Calu3 (cell line): ENCODE results near the gene GTF2F2. TPM values are rescaled to one million over a fixed set of nuclear protein-coding genes. Genes with fewer than 3 reads are reported as not detected.

Experiments
- BruUV-seq: library from RNA; stranded (reverse); fragments of 400-500 nt; replicated peaks from 2 replicates; lab custom pipeline; 2021; lab: Mats Ljungman, UMichigan
- CTCF ChIA-PET: fragments of 300-600 bp; sonication (Branson Sonifier 250); formaldehyde crosslinking; loops from one replicate; lab custom pipeline; 2022; ENCODE audit warnings: antibody characterized with exemption; lab: Charles Lee
- DNase-seq: peaks from one replicate; pipeline ENCODE4 v3.0.0; 2022
- H3K27ac Mint-ChIP-seq: one replicate; pipeline ENCODE4 v1.8.0; 2022; ENCODE audit warnings: mixed read lengths; ENCODE audit not compliant: unreplicated experiment
- H3K27me3 Mint-ChIP-seq: one replicate; pipeline ENCODE4 v1.8.0; 2022; ENCODE audit warnings: mixed read lengths; ENCODE audit not compliant: unreplicated experiment
- H3K36me3 Mint-ChIP-seq: one replicate; pipeline ENCODE4 v1.8.0; 2022; ENCODE audit warnings: mild to moderate bottlenecking, moderate library complexity, mixed read lengths; ENCODE audit not compliant: insufficient read depth, unreplicated experiment
- H3K4me1 Mint-ChIP-seq: one replicate; pipeline ENCODE4 v1.8.0; 2022; ENCODE audit warnings: mild to moderate bottlenecking, low read depth, mixed read lengths; ENCODE audit not compliant: unreplicated experiment
- H3K4me3 Mint-ChIP-seq: one replicate; pipeline ENCODE4 v1.8.0; 2022; ENCODE audit warnings: mild to moderate bottlenecking, low read depth, moderate library complexity, mixed read lengths; ENCODE audit not compliant: unreplicated experiment
- H3K9me3 Mint-ChIP-seq: one replicate; pipeline ENCODE4 v1.8.0; 2022; ENCODE audit warnings: low read depth, mixed read lengths; ENCODE audit not compliant: unreplicated experiment
- intact Hi-C: fragments of 100-400 bp; cut with micrococcal nuclease; formaldehyde crosslinking; loops from one replicate; pipeline ENCODE4 v1.10.0; 2022; ENCODE audit not compliant: unreplicated experiment
- total RNA-seq: library from RNA; stranded (reverse); gene quantifications from 2 replicates; pipeline ENCODE4 v1.2.3, GENCODE V29; 2022
- TF ChIP-seq, protein P1 (sequence below): fragments of 200-600 bp; IDR thresholded peaks from one replicate; pipeline ENCODE4 v1.8.0; 2022; ENCODE audit warnings: antibody characterized with exemption; ENCODE audit not compliant: unreplicated experiment

Gene GTF2F2
- total RNA-seq, 1 experiment from 2014 or later: 23.9 TPM

DNA sequence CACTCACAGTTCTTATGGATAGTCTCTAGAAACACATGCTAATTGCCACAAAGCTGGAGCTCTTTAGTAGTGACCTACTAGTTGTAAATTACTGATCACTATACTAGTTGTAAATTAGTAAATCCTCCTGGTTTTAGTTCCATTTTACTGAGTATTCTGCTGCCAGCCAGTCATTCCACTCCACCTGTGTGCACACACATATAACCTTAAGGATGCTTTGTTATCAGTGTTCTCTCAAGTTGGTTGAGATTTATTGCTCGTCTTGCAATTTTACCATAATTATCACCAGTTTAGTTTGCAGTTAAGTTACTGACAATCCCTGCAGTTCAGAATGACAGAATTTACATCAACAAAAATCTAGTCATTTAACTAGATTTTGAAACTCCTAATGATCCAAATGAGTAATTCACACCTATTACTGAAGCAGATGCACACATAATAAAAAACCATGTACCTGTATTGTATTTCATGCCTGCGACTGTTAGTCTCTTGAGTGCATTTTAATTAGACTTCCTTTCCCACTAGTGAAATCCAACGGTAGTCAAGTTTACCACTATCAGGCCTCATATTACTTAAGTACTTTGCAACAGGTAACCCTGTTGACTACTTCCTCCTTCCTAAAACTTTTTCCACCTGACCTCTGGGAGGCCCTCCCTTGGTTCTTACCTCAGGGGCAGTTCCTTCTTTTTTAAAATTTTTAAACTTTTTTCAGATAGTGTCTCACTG lies 213.1 kb downstream of the GTF2F2 start:
- BruUV-seq: no TSS peak
- Mint-ChIP-seq H3K4me3 (no peak overlapping the region), H3K9me3 (no peaks in the 10 kb centered on the region), H3K36me3 (peaks cover 82% of the 10 kb centered on the region), H3K4me1 (peaks cover 70% of the 10 kb centered on the region), H3K27me3 (no peaks in the 10 kb centered on the region), H3K27ac (peak overlapping the region; percentile 71)
- CTCF ChIA-PET: no interaction called here
- intact Hi-C loops: loop anchor here (5.0 kb wide), 1 partner anchor 59 kb away; no protein-coding TSS in a partner anchor
- TF ChIP-seq, protein P1, sequence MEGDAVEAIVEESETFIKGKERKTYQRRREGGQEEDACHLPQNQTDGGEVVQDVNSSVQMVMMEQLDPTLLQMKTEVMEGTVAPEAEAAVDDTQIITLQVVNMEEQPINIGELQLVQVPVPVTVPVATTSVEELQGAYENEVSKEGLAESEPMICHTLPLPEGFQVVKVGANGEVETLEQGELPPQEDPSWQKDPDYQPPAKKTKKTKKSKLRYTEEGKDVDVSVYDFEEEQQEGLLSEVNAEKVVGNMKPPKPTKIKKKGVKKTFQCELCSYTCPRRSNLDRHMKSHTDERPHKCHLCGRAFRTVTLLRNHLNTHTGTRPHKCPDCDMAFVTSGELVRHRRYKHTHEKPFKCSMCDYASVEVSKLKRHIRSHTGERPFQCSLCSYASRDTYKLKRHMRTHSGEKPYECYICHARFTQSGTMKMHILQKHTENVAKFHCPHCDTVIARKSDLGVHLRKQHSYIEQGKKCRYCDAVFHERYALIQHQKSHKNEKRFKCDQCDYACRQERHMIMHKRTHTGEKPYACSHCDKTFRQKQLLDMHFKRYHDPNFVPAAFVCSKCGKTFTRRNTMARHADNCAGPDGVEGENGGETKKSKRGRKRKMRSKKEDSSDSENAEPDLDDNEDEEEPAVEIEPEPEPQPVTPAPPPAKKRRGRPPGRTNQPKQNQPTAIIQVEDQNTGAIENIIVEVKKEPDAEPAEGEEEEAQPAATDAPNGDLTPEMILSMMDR: no peak
- no peak for DNase-seq

Other genes with a start within 250 kb of the GTF2F2 start
- gene NUFIP1, start 131.0 kb upstream of the GTF2F2 start, total RNA-seq: 6.6 TPM in 2 replicates
- gene GPALPP1, start 131.0 kb upstream of the GTF2F2 start, total RNA-seq: 21.7 and 23.1 TPM in 2 replicates
- gene KCTD4, start 80.5 kb downstream of the GTF2F2 start, total RNA-seq: not detected in 2 replicates
- 1,364 and 1,652 TPM in 2 replicates for gene TPT1, start 220.7 kb downstream of the GTF2F2 start, total RNA-seq